ENCODE measurements around the gene NLRP5. TPM values are rescaled to one million over a fixed set of nuclear protein-coding genes. Genes with fewer than 3 reads are reported as not detected.
"Not testable (repeated sequence)": the region's sequence is repeated elsewhere in the genome, so short reads cannot be mapped to it uniquely, and the experiment has no call there.

The NLRP5 gene
- polyA plus RNA-seq, 3 donors: not detected

GRCh38 chr19:55940306-55940705, 46.3 kb upstream of the NLRP5 start:
- Histone ChIP-seq H3K79me2 (ENCODE audit: insufficient read depth, low read length) (no peaks in the 10 kb centered on the region), H3K9ac (ENCODE audit: insufficient read depth, low read length, poor library complexity, severe bottlenecking) (no peak overlapping the region), H3K27ac (ENCODE audit: low read depth in 1 of 2, low read length in 2 of 2) (no peak overlapping the region), H3K4me3 (replicated peaks in 1 of 3; ENCODE audit: low read depth in 2 of 3, low read length in 3 of 3) (no peak overlapping the region), H3K9me3 (replicated peaks in 1 of 2; ENCODE audit: control insufficient read depth in 1 of 2, insufficient read depth in 1 of 2, low read length in 2 of 2) (peaks cover 29 to 41% of the 10 kb centered on the region in 2 donors), H3K4me1 (ENCODE audit: control insufficient read depth in 1 of 2, insufficient read depth in 2 of 2, low read length in 2 of 2) (no peaks in the 10 kb centered on the region), H4K20me1 (ENCODE audit: insufficient read depth, low read length) (no peaks in the 10 kb centered on the region), H3K4me2 (replicated peaks; ENCODE audit: extremely low read depth, low read length, poor library complexity, severe bottlenecking) (no peak overlapping the region), H2AFZ (ENCODE audit: insufficient read depth, low read depth, low read length, poor library complexity, severe bottlenecking) (no peak overlapping the region), H3K27me3 (ENCODE audit: control insufficient read depth in 2 of 2, insufficient read depth in 2 of 2, low read length in 2 of 2) (no peaks in the 10 kb centered on the region), H3K36me3 (replicated peaks in 1 of 2; ENCODE audit: control insufficient read depth in 1 of 2, insufficient read depth in 2 of 2, low read length in 2 of 2) (no peaks in the 10 kb centered on the region)
- H3K4me1 Mint-ChIP-seq: no peaks in the 10 kb centered on the region
- intact Hi-C loops (cut with micrococcal nuclease): no loop called here
- H3K27me3 Mint-ChIP-seq (ENCODE audit: low read depth in 3 of 3): peaks cover 0 to 2% (median 0%) of the 10 kb centered on the region in 3 donors
- no peak overlapping the region for H3K4me3 Mint-ChIP-seq
- no peak overlapping the region for H3K27ac Mint-ChIP-seq
- no peak for DNase-seq
- peaks cover 16 to 66% (median 33%) of the 10 kb centered on the region in 7 donors for H3K9me3 Mint-ChIP-seq
- WGBS (ENCODE audit: insufficient coverage): 100% methylated on average over 3 of the region's 11 CpGs
- TF ChIP-seq CTCF (IDR thresholded peaks at IDR 0.05): no peak
- H3K36me3 Mint-ChIP-seq: no peaks in the 10 kb centered on the region

GRCh38 chr19:55947532-55947931, 39.0 kb upstream of the NLRP5 start, which contains the start of gene NLRP8:
TSS of gene NLRP8 (plus strand) at chr19:55947832.
- no peaks in the 10 kb centered on the region for H3K4me1 Mint-ChIP-seq

GRCh38 chr19:55950566-55950965, 36.0 kb upstream of the NLRP5 start:
- H3K4me1 Mint-ChIP-seq; H3K27me3 ChIP-seq (ENCODE audit: control insufficient read depth in 2 of 2, insufficient read depth in 2 of 2, low read length in 2 of 2); H3K27ac ChIP-seq (ENCODE audit: low read depth in 1 of 2, low read length in 2 of 2); H3K4me3 Mint-ChIP-seq; DNase-seq; H3K27me3 Mint-ChIP-seq (ENCODE audit: low read depth in 3 of 3); H3K4me3 ChIP-seq (replicated peaks in 1 of 3; ENCODE audit: low read depth in 2 of 3, low read length in 3 of 3); intact Hi-C loops (cut with micrococcal nuclease); H3K4me1 ChIP-seq (ENCODE audit: control insufficient read depth in 1 of 2, insufficient read depth in 2 of 2, low read length in 2 of 2); H4K20me1 ChIP-seq (ENCODE audit: insufficient read depth, low read length); H3K4me2 ChIP-seq (replicated peaks; ENCODE audit: extremely low read depth, low read length, poor library complexity, severe bottlenecking); H3K27ac Mint-ChIP-seq; H3K36me3 Mint-ChIP-seq; H3K79me2 ChIP-seq (ENCODE audit: insufficient read depth, low read length); H2AFZ ChIP-seq (ENCODE audit: insufficient read depth, low read depth, low read length, poor library complexity, severe bottlenecking); H3K9ac ChIP-seq (ENCODE audit: insufficient read depth, low read length, poor library complexity, severe bottlenecking); H3K36me3 ChIP-seq (replicated peaks in 1 of 2; ENCODE audit: control insufficient read depth in 1 of 2, insufficient read depth in 2 of 2, low read length in 2 of 2): not testable (repeated sequence)
- H3K9me3 Mint-ChIP-seq: peaks cover 26 to 71% (median 45%) of the 10 kb centered on the region in 7 donors
- peaks cover 63 to 74% of the 10 kb centered on the region in 2 donors for H3K9me3 ChIP-seq (replicated peaks in 1 of 2; ENCODE audit: control insufficient read depth in 1 of 2, insufficient read depth in 1 of 2, low read length in 2 of 2)
- WGBS (ENCODE audit: insufficient coverage): 96% methylated on average over 7 of the region's 19 CpGs

More at GRCh38 chr19:55947532-55947931, 39.0 kb upstream of the NLRP5 start, which contains the start of gene NLRP8:
- TF ChIP-seq CTCF (IDR thresholded peaks at IDR 0.05): no peak
- Histone ChIP-seq H4K20me1 (ENCODE audit: insufficient read depth, low read length) (no peaks in the 10 kb centered on the region), H3K4me2 (replicated peaks; ENCODE audit: extremely low read depth, low read length, poor library complexity, severe bottlenecking) (no peak within 1 kb of the TSS), H3K27me3 (ENCODE audit: control insufficient read depth in 2 of 2, insufficient read depth in 2 of 2, low read length in 2 of 2) (no peaks in the 10 kb centered on the region), H3K9ac (ENCODE audit: insufficient read depth, low read length, poor library complexity, severe bottlenecking) (no peak within 1 kb of the TSS), H3K4me3 (replicated peaks in 1 of 3; ENCODE audit: low read depth in 2 of 3, low read length in 3 of 3) (no peak within 1 kb of the TSS), H3K27ac (ENCODE audit: low read depth in 1 of 2, low read length in 2 of 2) (no peak within 1 kb of the TSS), H2AFZ (ENCODE audit: insufficient read depth, low read depth, low read length, poor library complexity, severe bottlenecking) (no peak within 1 kb of the TSS), H3K4me1 (ENCODE audit: control insufficient read depth in 1 of 2, insufficient read depth in 2 of 2, low read length in 2 of 2) (no peaks in the 10 kb centered on the region), H3K36me3 (replicated peaks in 1 of 2; ENCODE audit: control insufficient read depth in 1 of 2, insufficient read depth in 2 of 2, low read length in 2 of 2) (no peaks in the 10 kb centered on the region), H3K79me2 (ENCODE audit: insufficient read depth, low read length) (no peaks in the 10 kb centered on the region), H3K9me3 (replicated peaks in 1 of 2; ENCODE audit: control insufficient read depth in 1 of 2, insufficient read depth in 1 of 2, low read length in 2 of 2) (peaks cover 41 to 52% of the 10 kb centered on the region in 2 donors)
- Mint-ChIP-seq H3K9me3 (peaks cover 27 to 69% (median 38%) of the 10 kb centered on the region in 7 donors), H3K36me3 (no peaks in the 10 kb centered on the region), H3K4me3 (no peak within 1 kb of the TSS), H3K27me3 (ENCODE audit: low read depth in 3 of 3) (no peaks in the 10 kb centered on the region), H3K27ac (no peak within 1 kb of the TSS)
- 82% methylated on average over 3 of the region's 8 CpGs for WGBS (ENCODE audit: insufficient coverage)
- intact Hi-C loops (cut with micrococcal nuclease): no loop called here
- DNase-seq: no peak

Measured in CD14-positive monocyte (primary cell).